Measurements from ENCODE around the gene LAPTM5. TPM values are rescaled to one million over a fixed set of nuclear protein-coding genes. Genes with fewer than 3 reads are reported as not detected.

LAPTM5 gene
- total and polyA plus RNA-seq, 4 donors = 58.7 to 653 (median 271) TPM

GRCh38 chr1:30763651-30764248 lies 6.2 kb upstream of the LAPTM5 start:
- WGBS, 2 donors = 66 to 69% methylated on average over 10 of the region's 10 CpGs

GRCh38 chr1:30762930-30763650 lies 5.5 kb upstream of the LAPTM5 start:
- no peaks in the 10 kb centered on the region for H3K36me3 ChIP-seq (ENCODE audit: control insufficient read depth in 4 of 4, insufficient read depth in 4 of 4, low read length in 4 of 4)
- H3K4me1 ChIP-seq (ENCODE audit: control insufficient read depth in 5 of 5, insufficient read depth in 5 of 5, low read length in 5 of 5) = peaks cover 0 to 5% (median 0%) of the 10 kb centered on the region in 5 donors
- TF ChIP-seq CTCF (IDR thresholded peaks at IDR 0.05; ENCODE audit: control extremely low read depth, extremely low read depth) = no peak
- H3K4me3 ChIP-seq = no peak overlapping the region
- no peak overlapping the region for H3K27ac ChIP-seq (ENCODE audit: low read depth in 1 of 2, low read length in 1 of 2)
- WGBS, 2 donors = 75 to 87% methylated on average over 7 of the region's 7 CpGs
- H3K27me3 ChIP-seq (ENCODE audit: control insufficient read depth in 3 of 3, insufficient read depth in 3 of 3, low read length in 2 of 3) = no peaks in the 10 kb centered on the region
- ATAC-seq (ENCODE audit: insufficient read depth, low FRiP score) = no peak
- DNase-seq = no peak
- H3K9ac ChIP-seq (ENCODE audit: insufficient read depth in 1 of 2, low read length in 2 of 2) = no peak overlapping the region
- peaks cover 0 to 2% (median 0%) of the 10 kb centered on the region in 4 donors for H3K9me3 ChIP-seq (ENCODE audit: control insufficient read depth in 4 of 4, insufficient read depth in 3 of 4, low read length in 3 of 4)

More at GRCh38 chr1:30763651-30764248, 6.2 kb upstream of the LAPTM5 start:
- Histone ChIP-seq H3K4me1 (ENCODE audit: control insufficient read depth in 5 of 5, insufficient read depth in 5 of 5, low read length in 5 of 5) (peaks cover 0 to 5% (median 0%) of the 10 kb centered on the region in 5 donors), H3K4me3 (no peak overlapping the region), H3K27me3 (ENCODE audit: control insufficient read depth in 3 of 3, insufficient read depth in 3 of 3, low read length in 2 of 3) (no peaks in the 10 kb centered on the region), H3K9ac (ENCODE audit: insufficient read depth in 1 of 2, low read length in 2 of 2) (no peak overlapping the region), H3K9me3 (ENCODE audit: control insufficient read depth in 4 of 4, insufficient read depth in 3 of 4, low read length in 3 of 4) (peaks cover 0 to 1% (median 0%) of the 10 kb centered on the region in 4 donors), H3K36me3 (ENCODE audit: control insufficient read depth in 4 of 4, insufficient read depth in 4 of 4, low read length in 4 of 4) (no peaks in the 10 kb centered on the region), H3K27ac (ENCODE audit: low read depth in 1 of 2, low read length in 1 of 2) (no peak overlapping the region)
- ATAC-seq (ENCODE audit: insufficient read depth, low FRiP score) (no peak), DNase-seq (peak in 1 of 3 donors; percentile 74)
- no peak for TF ChIP-seq CTCF (IDR thresholded peaks at IDR 0.05; ENCODE audit: control extremely low read depth, extremely low read depth)

- ATAC-seq (ENCODE audit: insufficient read depth, low FRiP score) = no peak
- Histone ChIP-seq H3K4me1 (ENCODE audit: control insufficient read depth in 5 of 5, insufficient read depth in 5 of 5, low read length in 5 of 5) (peaks cover 0 to 5% (median 0%) of the 10 kb centered on the region in 5 donors), H3K36me3 (ENCODE audit: control insufficient read depth in 4 of 4, insufficient read depth in 4 of 4, low read length in 4 of 4) (no peaks in the 10 kb centered on the region), H3K4me3 (no peak overlapping the region), H3K27me3 (ENCODE audit: control insufficient read depth in 3 of 3, insufficient read depth in 3 of 3, low read length in 2 of 3) (no peaks in the 10 kb centered on the region), H3K9ac (ENCODE audit: insufficient read depth in 1 of 2, low read length in 2 of 2) (no peak overlapping the region), H3K27ac (ENCODE audit: low read depth in 1 of 2, low read length in 1 of 2) (no peak overlapping the region), H3K9me3 (ENCODE audit: control insufficient read depth in 4 of 4, insufficient read depth in 3 of 4, low read length in 3 of 4) (peaks cover 0 to 2% (median 0%) of the 10 kb centered on the region in 4 donors)
- 89 to 94% methylated on average over 6 of the region's 6 CpGs for WGBS, 2 donors
- DNase-seq = no peak
- TF ChIP-seq CTCF (IDR thresholded peaks at IDR 0.05; ENCODE audit: control extremely low read depth, extremely low read depth) = no peak
Measured at GRCh38 chr1:30762152-30762929, 4.8 kb upstream of the LAPTM5 start.

Measured in lung (tissue), 12 donors.